Measurements from ENCODE around the gene ASB3. TPM values are rescaled to one million over a fixed set of nuclear protein-coding genes. Genes with fewer than 3 reads are reported as not detected.
"Not testable (repeated sequence)": the region's sequence is repeated elsewhere in the genome, so short reads cannot be mapped to it uniquely, and the experiment has no call there.

Gene ASB3
- total RNA-seq, 1 donor from 2014 or later, result 7.5 TPM

GRCh38 chr2:53740170-53740569 lies 46.6 kb downstream of the ASB3 start:
- no peak for DNase-seq (ENCODE audit: low spot score)

GRCh38 chr2:53739032-53739431 lies 47.7 kb downstream of the ASB3 start:
- no peak for DNase-seq (ENCODE audit: low spot score)

- no peak for DNase-seq (ENCODE audit: low spot score)
Measured at GRCh38 chr2:53737091-53737490, 49.7 kb downstream of the ASB3 start.

- DNase-seq (ENCODE audit: low spot score), result no peak
Measured at GRCh38 chr2:53729143-53729762, 57.5 kb downstream of the ASB3 start.

GRCh38 chr2:53727921-53728320 lies 58.8 kb downstream of the ASB3 start:
- no peak for DNase-seq (ENCODE audit: low spot score)

GRCh38 chr2:53725662-53726061 lies 61.1 kb downstream of the ASB3 start:
- DNase-seq (ENCODE audit: low spot score), result no peak

GRCh38 chr2:53724536-53724935 lies 62.2 kb downstream of the ASB3 start:
- no peak for DNase-seq (ENCODE audit: low spot score)

- DNase-seq (ENCODE audit: low spot score), result not testable (repeated sequence)
Measured at GRCh38 chr2:53720944-53721343, 65.8 kb downstream of the ASB3 start.

GRCh38 chr2:53715568-53715967 lies 71.2 kb downstream of the ASB3 start:
- no peak for DNase-seq (ENCODE audit: low spot score)

GRCh38 chr2:53711271-53711780 lies 75.4 kb downstream of the ASB3 start:
- no peak for DNase-seq (ENCODE audit: low spot score)

GRCh38 chr2:53708988-53709387 lies 77.8 kb downstream of the ASB3 start:
- DNase-seq (ENCODE audit: low spot score), result no peak

GRCh38 chr2:53701221-53701620 lies 85.5 kb downstream of the ASB3 start:
- DNase-seq (ENCODE audit: low spot score), result no peak

GRCh38 chr2:53697686-53698085 lies 89.1 kb downstream of the ASB3 start:
- no peak for DNase-seq (ENCODE audit: low spot score)

- no peak for DNase-seq (ENCODE audit: low spot score)
Measured at GRCh38 chr2:53697092-53697491, 89.7 kb downstream of the ASB3 start.

- no peak for DNase-seq (ENCODE audit: low spot score)
Measured at GRCh38 chr2:53695575-53695974, 91.2 kb downstream of the ASB3 start.

GRCh38 chr2:53694096-53694771 lies 92.5 kb downstream of the ASB3 start:
- DNase-seq (ENCODE audit: low spot score), result no peak

GRCh38 chr2:53690876-53691275 lies 95.9 kb downstream of the ASB3 start:
- no peak for DNase-seq (ENCODE audit: low spot score)

- no peak for DNase-seq (ENCODE audit: low spot score)
Measured at GRCh38 chr2:53672881-53673522, 113.8 kb downstream of the ASB3 start.

GRCh38 chr2:53670331-53670730 lies 116.4 kb downstream of the ASB3 start:
- no peak for DNase-seq (ENCODE audit: low spot score)

GRCh38 chr2:53668624-53669026 lies 118.1 kb downstream of the ASB3 start:
- DNase-seq (ENCODE audit: low spot score), result no peak

GRCh38 chr2:53667130-53667529 lies 119.6 kb downstream of the ASB3 start:
- DNase-seq (ENCODE audit: low spot score), result not testable (repeated sequence)

- DNase-seq (ENCODE audit: low spot score), result no peak
Measured at GRCh38 chr2:53660886-53661285, 125.9 kb downstream of the ASB3 start.
